Dendritic cell treated with granulocyte-macrophage colony-stimulating factor and Interleukin-4, amounts not matched to agents 40 ng/mL and 50 ng/mL, for 4 days (primary cell): ENCODE data around the gene PLCL2.

Experiments
- H3K27ac Mint-ChIP-seq: one replicate; pipeline ENCODE4 v1.8.0; 2022; ENCODE audit warnings: mild to moderate bottlenecking, mixed read lengths
- H3K27me3 Mint-ChIP-seq: one replicate; pipeline ENCODE4 v1.8.0; 2022; ENCODE audit warnings: mild to moderate bottlenecking, mixed read lengths
- H3K36me3 Mint-ChIP-seq: one replicate; pipeline ENCODE4 v1.8.0; 2022; ENCODE audit warnings: low read depth, mixed read lengths
- H3K4me1 Mint-ChIP-seq: one replicate; pipeline ENCODE4 v1.8.0; 2022; ENCODE audit warnings: low read depth, mixed read lengths
- H3K4me3 Mint-ChIP-seq: one replicate; pipeline ENCODE4 v1.8.0; 2022; ENCODE audit warnings: mild to moderate bottlenecking, moderate library complexity, mixed read lengths
- H3K9me3 Mint-ChIP-seq: one replicate; pipeline ENCODE4 v1.8.0; 2022; ENCODE audit warnings: mixed read lengths
- intact Hi-C: fragments of 100-400 bp; cut with micrococcal nuclease; formaldehyde crosslinking; loops from one replicate; pipeline ENCODE4 v1.15.0; 2022

PLCL2 gene

DNA sequence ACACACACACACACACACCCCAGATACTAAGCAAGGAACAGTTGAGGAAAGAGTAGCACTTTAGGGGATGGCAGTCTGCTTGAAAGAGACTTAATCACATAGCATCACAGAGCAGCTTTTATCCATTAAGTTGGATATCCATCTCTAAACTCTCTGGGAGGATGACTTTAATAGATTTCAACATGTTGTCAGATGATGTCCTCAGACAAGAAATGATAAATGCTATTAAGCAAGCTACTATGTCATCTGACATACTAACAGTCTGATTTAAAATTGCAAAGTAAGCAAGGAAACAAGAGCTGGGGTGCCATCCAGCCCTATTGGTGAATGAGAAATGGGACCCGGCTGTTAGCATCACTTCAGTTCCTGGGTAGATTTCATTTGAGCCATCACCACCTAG, 136.9 kb downstream of the PLCL2 start:
- no peak overlapping the region for H3K27ac Mint-ChIP-seq
- H3K36me3 Mint-ChIP-seq = peaks cover 13% of the 10 kb centered on the region

DNA sequence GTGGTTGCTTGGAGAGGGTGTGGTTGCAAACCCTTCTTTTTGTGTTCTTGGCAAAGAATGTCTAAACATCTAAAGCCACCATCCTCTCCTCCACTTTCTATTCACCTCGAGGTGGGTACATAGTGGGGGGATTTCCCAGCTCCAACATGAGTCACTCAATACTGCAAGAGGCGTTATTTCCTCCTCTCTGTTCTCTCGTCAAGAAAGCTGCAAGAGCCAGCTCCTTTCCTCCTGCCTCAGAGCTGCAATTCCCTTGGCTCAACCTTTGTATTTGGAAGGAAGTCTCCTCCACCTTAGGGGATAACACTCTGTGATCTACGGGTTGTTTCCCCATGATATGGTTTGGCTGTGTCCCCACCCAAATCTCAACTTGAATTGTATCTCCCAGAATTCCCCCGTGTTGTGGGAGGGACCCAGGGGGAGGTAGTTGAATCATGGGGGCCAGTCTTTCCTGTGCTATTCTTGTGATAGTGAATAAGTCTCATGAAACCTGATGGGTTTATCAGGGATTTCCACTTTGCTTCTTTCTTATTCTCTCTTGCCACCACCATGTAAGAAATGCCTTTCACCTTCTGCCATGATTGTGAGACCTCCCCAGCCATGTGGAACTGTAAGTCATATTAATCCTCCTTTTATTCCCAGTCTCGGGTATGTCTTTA, 138.4 kb downstream of the PLCL2 start:
- no peak overlapping the region for H3K4me3 Mint-ChIP-seq
- H3K27me3 Mint-ChIP-seq = no peaks in the 10 kb centered on the region
- intact Hi-C loops = no loop called here

More for the DNA sequence above, 136.9 kb downstream of the PLCL2 start:
- intact Hi-C loops = no loop called here
- peaks cover 15% of the 10 kb centered on the region for H3K4me1 Mint-ChIP-seq
- H3K9me3 Mint-ChIP-seq = peaks cover 6% of the 10 kb centered on the region
- H3K4me3 Mint-ChIP-seq = no peak overlapping the region
- H3K27me3 Mint-ChIP-seq = no peaks in the 10 kb centered on the region

DNA sequence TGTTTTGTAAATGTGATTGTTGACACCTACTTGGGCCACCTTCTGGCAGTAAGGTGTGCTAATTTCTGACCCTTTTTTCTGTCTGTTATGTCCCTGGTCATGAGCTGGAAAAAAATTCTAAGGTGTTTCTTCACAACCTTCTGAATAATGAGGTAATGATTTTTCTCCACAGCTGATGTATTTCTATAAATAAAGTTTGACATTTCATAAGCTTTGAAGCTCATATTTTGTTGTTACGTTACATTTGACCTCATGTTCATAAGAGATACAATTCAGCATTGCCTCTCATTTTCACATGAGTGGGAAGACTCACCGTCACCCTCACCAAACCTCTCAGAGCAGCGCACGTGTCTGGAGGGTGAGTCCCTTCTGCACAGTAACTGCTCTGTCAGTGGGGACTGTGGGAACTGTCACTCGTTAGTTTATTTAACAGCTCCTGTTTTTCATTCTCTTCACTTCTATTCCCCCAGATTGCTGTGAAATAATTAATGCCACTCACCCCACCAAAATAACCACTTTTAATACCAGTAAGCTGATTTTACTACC, 140.9 kb downstream of the PLCL2 start:
- H3K4me3 Mint-ChIP-seq = no peak overlapping the region
- intact Hi-C loops = no loop called here
- H3K36me3 Mint-ChIP-seq = peaks cover 18% of the 10 kb centered on the region
- H3K4me1 Mint-ChIP-seq = peaks cover 15% of the 10 kb centered on the region
- H3K27ac Mint-ChIP-seq = no peak overlapping the region
- H3K9me3 Mint-ChIP-seq = peaks cover 6% of the 10 kb centered on the region
- no peaks in the 10 kb centered on the region for H3K27me3 Mint-ChIP-seq

More for the DNA sequence above, 138.4 kb downstream of the PLCL2 start:
- peaks cover 6% of the 10 kb centered on the region for H3K9me3 Mint-ChIP-seq
- H3K27ac Mint-ChIP-seq = no peak overlapping the region
- peaks cover 15% of the 10 kb centered on the region for H3K4me1 Mint-ChIP-seq
- H3K36me3 Mint-ChIP-seq = peaks cover 9% of the 10 kb centered on the region

DNA sequence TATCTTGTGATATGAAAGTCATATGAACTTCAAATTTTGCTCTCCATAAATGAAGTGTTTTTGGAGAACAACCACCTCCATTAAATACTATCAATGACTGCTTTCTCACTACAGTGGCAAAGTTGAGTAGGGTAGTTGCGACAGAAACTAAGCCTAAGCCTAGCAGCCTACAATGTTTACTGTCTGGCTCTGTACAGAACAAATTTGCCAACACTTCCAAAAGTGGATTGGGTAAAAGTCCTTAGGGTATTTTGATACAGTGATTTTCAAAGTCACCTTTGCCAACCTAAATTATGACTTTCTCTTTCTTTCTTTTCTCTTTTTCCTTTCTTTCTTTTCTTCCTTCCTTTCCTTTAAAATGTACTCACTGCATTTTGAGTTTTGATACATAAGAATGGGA, 142.6 kb downstream of the PLCL2 start:
- Mint-ChIP-seq H3K27me3 (no peaks in the 10 kb centered on the region), H3K36me3 (peaks cover 18% of the 10 kb centered on the region), H3K27ac (no peak overlapping the region), H3K4me3 (no peak overlapping the region), H3K9me3 (peaks cover 6% of the 10 kb centered on the region), H3K4me1 (peaks cover 7% of the 10 kb centered on the region)
- intact Hi-C loops = no loop called here

DNA sequence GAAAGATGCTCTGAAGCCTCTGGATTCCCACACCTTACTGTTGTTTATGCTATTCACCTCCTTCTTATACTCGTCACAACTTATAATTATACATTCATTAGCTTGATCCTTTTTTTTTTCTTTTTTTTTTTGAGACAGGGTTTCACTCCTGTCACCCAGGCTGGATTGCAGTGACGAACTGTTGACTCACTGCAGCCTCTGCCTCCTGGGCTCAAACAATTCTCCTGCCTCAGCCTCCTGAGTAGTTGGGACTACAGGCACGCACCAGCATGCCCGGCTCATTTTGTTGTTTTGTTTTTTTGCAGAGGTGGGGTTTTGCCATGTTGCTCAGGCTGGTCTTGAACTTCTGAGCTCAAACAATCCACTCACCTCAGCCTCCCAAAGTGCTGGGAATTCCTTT, 143.6 kb downstream of the PLCL2 start:
- Mint-ChIP-seq H3K27ac (no peak overlapping the region), H3K9me3 (no peaks in the 10 kb centered on the region), H3K27me3 (no peaks in the 10 kb centered on the region), H3K4me3 (no peak overlapping the region), H3K4me1 (peaks cover 1% of the 10 kb centered on the region), H3K36me3 (peaks cover 11% of the 10 kb centered on the region)
- intact Hi-C loops = no loop called here

DNA sequence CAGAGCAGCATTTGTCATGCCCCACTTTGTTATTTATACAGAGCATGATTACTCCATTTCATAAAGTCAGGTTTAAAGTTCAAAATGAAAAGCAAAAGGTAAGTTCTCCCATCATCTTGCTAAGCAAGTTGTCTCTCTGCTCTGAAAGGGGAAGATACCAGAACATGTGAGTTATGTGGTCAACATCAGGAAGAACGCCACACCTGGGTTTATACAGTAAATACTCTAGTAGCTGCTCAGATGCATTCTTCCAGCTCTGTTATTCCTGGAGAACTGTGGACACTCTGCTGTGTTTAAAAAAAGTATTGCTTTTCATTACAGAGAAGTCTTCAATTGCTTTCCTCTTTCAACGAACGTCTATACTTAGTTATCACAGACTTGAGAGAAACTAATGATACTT, 145.7 kb downstream of the PLCL2 start:
- Mint-ChIP-seq H3K27ac (no peak overlapping the region), H3K4me3 (no peak overlapping the region), H3K9me3 (no peaks in the 10 kb centered on the region), H3K4me1 (peaks cover 15% of the 10 kb centered on the region), H3K27me3 (no peaks in the 10 kb centered on the region), H3K36me3 (peaks cover 9% of the 10 kb centered on the region)
- intact Hi-C loops = loop anchor here (10.0 kb wide), 1 partner anchor 196 kb away; no protein-coding TSS in a partner anchor

DNA sequence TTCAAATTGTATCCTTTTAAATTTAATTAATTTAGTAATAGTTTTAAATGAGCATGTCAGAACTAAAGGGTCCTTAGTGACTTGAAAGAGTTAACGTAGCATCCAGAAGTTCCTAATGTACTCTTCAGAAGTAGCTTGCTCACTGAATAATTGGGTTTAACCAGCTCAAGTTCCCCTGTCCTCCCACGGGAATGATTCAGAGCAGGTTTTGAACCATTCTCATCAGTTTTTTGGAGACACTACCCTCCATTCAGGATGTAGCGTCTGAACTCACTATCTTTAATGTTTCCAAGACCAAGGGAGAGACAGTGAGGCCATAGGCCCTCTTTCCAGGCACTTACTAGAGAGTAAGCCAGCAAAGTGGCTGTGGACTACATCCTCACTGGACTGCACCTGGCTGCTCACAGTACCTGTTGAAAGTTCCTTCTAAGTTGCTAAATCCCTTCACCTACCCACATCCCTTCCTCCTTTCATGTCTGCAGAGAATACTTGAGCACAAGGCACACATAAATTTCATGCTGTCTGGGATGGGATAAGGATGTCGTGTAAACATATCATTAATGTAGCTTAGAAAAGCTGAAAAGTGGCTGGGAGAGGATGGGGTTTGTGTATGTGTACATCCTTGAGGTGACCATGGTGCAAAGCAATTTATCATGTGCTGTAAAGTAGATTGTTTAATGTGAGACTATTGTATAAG, 146.3 kb downstream of the PLCL2 start:
- Mint-ChIP-seq H3K27ac (no peak overlapping the region), H3K27me3 (no peaks in the 10 kb centered on the region), H3K36me3 (peaks cover 9% of the 10 kb centered on the region), H3K4me1 (peaks cover 18% of the 10 kb centered on the region), H3K9me3 (no peaks in the 10 kb centered on the region), H3K4me3 (no peak overlapping the region)
- intact Hi-C loops = loop anchor here (10.0 kb wide), 1 partner anchor 196 kb away; no protein-coding TSS in a partner anchor

DNA sequence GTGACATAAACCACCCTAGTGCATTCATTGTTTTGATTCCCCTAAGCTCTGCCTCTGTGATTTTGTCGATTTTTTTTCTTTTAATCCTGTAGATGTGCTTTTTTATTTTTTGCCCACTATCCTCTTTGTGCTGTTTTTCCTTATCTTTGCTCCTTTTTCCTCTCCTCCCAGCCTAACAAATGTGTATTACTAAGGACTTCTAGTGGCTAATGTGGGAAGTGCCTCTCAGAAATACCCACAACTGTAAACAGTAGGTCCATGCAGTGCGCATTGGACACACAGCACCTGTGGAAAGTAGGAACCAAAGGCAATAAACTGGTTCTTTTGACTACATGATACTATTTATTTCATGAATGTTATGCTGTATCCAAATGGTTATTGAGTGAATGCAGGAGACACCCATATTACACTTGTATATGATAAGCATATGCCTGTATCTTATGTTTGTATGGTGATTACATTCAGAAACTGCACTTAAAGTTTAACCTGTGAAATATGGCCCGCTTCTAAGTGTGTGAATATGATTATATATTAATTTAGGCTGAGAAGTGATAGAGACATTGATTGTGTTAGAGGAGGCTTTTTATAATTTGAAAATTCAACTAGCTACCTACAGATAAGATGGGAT, 147.8 kb downstream of the PLCL2 start:
- no peak overlapping the region for H3K4me3 Mint-ChIP-seq
- H3K36me3 Mint-ChIP-seq = peaks cover 9% of the 10 kb centered on the region
- no peaks in the 10 kb centered on the region for H3K9me3 Mint-ChIP-seq
- peaks cover 18% of the 10 kb centered on the region for H3K4me1 Mint-ChIP-seq
- no peaks in the 10 kb centered on the region for H3K27me3 Mint-ChIP-seq
- H3K27ac Mint-ChIP-seq = no peak overlapping the region
- intact Hi-C loops = loop anchor here (10.0 kb wide), 1 partner anchor 198 kb away; no protein-coding TSS in a partner anchor

DNA sequence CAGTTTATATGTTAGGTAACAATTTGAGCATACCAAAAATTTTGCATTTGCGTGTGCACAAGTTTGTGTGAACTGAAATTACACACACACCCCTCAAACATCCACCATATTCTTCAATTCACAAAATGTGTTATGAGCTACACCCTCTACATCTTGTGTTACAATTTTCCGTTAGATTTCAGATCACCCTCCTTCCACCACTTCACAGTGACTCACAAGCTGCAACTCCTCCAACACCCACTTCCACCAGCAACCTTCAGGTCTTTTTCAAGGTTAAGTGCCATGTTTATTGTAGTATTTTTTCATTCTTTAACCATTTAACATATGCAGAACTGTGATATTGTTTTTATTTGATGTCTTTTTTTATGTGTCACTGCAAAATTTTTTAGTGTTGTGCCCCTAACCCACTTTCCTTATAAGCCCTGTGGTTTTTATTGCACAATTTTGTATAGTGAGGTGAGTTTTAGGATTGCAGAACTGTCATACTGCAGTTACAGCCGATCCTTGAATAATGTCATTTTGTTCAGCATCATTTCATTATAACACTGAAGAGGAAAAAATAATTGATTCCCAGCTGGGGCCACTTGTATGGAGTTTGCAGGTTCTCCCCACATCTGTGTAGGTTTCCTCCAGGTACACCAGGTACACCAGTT, 148.9 kb downstream of the PLCL2 start:
- H3K36me3 Mint-ChIP-seq = peaks cover 8% of the 10 kb centered on the region
- no peaks in the 10 kb centered on the region for H3K27me3 Mint-ChIP-seq
- no peaks in the 10 kb centered on the region for H3K9me3 Mint-ChIP-seq
- H3K4me1 Mint-ChIP-seq = peaks cover 18% of the 10 kb centered on the region
- H3K4me3 Mint-ChIP-seq = no peak overlapping the region
- intact Hi-C loops = loop anchor here (10.0 kb wide), 1 partner anchor 199 kb away; no protein-coding TSS in a partner anchor
- no peak overlapping the region for H3K27ac Mint-ChIP-seq

DNA sequence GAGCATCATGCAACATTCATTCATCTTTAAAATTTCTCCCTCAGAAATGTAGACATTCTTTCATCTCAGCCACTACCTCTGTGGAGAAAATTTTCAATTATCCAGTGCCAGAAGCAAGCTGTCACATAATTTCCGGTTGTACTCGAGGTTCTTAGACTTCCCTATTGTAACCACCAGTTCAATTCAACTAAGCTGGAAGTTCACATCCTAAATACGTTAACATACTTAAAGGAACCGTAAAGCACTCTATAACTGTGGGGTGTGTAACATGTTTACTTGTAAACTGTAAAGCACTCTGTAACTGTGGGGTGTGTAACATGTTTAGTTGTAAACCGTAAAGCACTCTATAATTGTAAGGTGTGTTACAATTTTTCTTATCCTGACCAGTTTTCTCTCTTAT, 150.3 kb downstream of the PLCL2 start:
- Mint-ChIP-seq H3K27me3 (no peaks in the 10 kb centered on the region), H3K9me3 (no peaks in the 10 kb centered on the region), H3K36me3 (no peaks in the 10 kb centered on the region), H3K4me3 (no peak overlapping the region), H3K4me1 (peaks cover 24% of the 10 kb centered on the region), H3K27ac (no peak overlapping the region)
- intact Hi-C loops = loop anchor here (10.0 kb wide), 1 partner anchor 200 kb away; no protein-coding TSS in a partner anchor

DNA sequence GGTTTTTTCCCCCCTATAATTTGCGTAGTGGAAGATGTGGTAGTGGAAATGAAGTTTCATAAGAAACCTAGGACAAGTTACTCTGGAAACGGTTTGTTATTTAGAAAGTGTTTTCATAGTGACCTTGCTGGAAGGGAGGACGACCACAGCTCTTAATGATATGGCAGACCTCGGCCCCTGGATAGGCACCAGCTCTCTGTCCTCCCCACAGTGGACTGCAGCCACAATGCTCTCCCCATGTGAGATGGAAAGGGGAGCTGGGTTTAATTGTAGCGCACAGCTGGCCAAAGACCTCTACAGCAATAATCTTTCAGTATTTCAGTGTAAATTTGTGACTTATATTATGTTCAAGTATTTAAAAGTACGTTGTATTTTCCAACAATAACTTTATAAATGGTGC, 151.2 kb downstream of the PLCL2 start:
- H3K27ac Mint-ChIP-seq = no peak overlapping the region
- no peak overlapping the region for H3K4me3 Mint-ChIP-seq
- H3K36me3 Mint-ChIP-seq = no peaks in the 10 kb centered on the region
- intact Hi-C loops = loop anchor here (10.0 kb wide), 1 partner anchor 201 kb away; no protein-coding TSS in a partner anchor
- no peaks in the 10 kb centered on the region for H3K9me3 Mint-ChIP-seq
- H3K4me1 Mint-ChIP-seq = peaks cover 24% of the 10 kb centered on the region
- H3K27me3 Mint-ChIP-seq = no peaks in the 10 kb centered on the region

DNA sequence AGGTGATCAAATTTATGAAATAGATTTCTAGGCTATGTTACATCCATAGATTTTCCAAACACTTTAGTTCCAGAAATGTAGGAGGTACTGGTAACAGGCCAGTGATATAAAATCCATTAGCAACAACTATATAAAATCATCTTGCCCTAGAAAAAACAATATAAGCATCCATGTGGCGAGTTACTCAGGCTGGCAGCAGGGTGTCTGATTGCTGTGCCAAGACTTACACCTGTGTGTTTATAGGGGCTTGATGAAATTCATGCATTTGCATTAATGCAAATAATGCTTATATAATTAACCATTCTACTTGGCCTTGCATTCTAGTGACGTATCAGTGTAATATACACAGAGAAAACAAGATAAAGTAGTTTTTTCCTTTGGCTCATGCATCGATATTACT, 153.4 kb downstream of the PLCL2 start:
- Mint-ChIP-seq H3K27me3 (no peaks in the 10 kb centered on the region), H3K4me3 (no peak overlapping the region), H3K36me3 (peaks cover 8% of the 10 kb centered on the region), H3K27ac (no peak overlapping the region), H3K9me3 (no peaks in the 10 kb centered on the region), H3K4me1 (peaks cover 24% of the 10 kb centered on the region)
- intact Hi-C loops = loop anchor here (10.0 kb wide), 1 partner anchor 203 kb away; no protein-coding TSS in a partner anchor

DNA sequence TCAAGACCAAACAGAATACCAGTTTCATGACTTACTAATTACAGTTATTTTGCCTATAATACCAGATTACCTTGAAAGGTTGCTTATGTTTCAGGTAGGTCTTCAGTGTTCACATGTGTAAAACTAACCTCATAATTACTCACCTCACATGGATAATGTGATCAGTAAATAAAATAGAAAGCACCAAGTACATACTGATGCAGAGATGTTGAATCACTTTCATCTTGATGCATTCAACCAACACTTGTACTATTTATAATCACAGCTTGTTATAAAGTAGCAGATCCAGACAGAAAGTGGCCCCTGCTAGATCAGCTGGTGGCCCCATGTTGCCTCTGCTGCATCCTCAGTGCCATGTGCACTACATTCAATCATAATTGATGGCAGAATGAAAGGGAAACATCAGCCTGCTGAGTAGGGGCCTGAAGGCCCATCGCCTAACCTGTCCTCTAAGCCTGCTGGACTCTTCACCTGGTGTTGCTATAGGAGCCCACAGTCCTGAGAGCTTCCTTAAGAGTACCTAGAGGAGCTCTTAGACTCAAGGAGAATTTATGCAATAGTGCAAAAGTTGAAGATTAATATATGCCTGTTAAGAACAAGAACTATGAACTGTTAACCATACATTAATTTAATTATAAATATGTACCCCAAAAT, 154.3 kb downstream of the PLCL2 start:
- no peak overlapping the region for H3K27ac Mint-ChIP-seq
- peaks cover 16% of the 10 kb centered on the region for H3K36me3 Mint-ChIP-seq
- H3K4me1 Mint-ChIP-seq = peaks cover 18% of the 10 kb centered on the region
- H3K9me3 Mint-ChIP-seq = no peaks in the 10 kb centered on the region
- no peaks in the 10 kb centered on the region for H3K27me3 Mint-ChIP-seq
- intact Hi-C loops = loop anchor here (10.0 kb wide), 1 partner anchor 204 kb away; no protein-coding TSS in a partner anchor
- no peak overlapping the region for H3K4me3 Mint-ChIP-seq
